Measurements from ENCODE around the gene SIGLEC6.

DNA sequence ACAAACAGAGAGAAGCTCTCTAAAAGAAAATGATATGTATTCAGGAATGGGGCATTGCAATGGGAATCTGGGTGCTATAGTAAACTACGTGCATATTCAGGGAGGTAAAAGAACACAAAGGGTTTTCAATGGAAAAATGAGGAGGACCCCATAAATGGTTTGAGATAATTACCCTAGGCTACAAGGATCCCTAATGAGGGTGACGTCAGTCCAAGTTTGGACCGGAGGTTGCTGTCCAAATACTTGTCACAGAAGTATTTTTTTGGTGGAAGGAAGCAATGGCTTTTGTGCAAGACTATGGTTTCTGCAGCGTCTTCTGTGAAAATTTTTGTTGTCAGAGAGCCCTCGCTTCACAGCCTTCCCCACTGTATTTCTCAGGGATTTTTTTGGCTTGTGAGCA, 54.1 kb downstream of the SIGLEC6 start:
- TF ChIP-seq, protein P1, sequence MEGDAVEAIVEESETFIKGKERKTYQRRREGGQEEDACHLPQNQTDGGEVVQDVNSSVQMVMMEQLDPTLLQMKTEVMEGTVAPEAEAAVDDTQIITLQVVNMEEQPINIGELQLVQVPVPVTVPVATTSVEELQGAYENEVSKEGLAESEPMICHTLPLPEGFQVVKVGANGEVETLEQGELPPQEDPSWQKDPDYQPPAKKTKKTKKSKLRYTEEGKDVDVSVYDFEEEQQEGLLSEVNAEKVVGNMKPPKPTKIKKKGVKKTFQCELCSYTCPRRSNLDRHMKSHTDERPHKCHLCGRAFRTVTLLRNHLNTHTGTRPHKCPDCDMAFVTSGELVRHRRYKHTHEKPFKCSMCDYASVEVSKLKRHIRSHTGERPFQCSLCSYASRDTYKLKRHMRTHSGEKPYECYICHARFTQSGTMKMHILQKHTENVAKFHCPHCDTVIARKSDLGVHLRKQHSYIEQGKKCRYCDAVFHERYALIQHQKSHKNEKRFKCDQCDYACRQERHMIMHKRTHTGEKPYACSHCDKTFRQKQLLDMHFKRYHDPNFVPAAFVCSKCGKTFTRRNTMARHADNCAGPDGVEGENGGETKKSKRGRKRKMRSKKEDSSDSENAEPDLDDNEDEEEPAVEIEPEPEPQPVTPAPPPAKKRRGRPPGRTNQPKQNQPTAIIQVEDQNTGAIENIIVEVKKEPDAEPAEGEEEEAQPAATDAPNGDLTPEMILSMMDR (IDR thresholded peaks at IDR 0.05 in 4 of 5, conservative IDR thresholded peaks at IDR 0.05 in 1 of 5), result no peak
- no peak for TF ChIP-seq POLR2A (IDR thresholded peaks at IDR 0.05)
